K562 (cell line): ENCODE measurements around the gene HEMGN. TPM values are rescaled to one million over a fixed set of nuclear protein-coding genes. Genes with fewer than 3 reads are reported as not detected.

ENCODE experiments used
- BHLHE40 ChIP-seq: IDR thresholded peaks from 2 replicates; pipeline ENCODE4 v1.6.1; 2011; ENCODE audit warnings: low read length, improper control_type of control experiment
- DDX20 ChIP-seq: fragments of 450-650 bp; IDR thresholded peaks from 2 replicates; pipeline ENCODE4 v1.6.1; 2016; ENCODE audit warnings: missing genetic modification characterization, low read depth, mild to moderate bottlenecking, missing compliant biosample characterization, moderate library complexity
- ETV1 ChIP-seq: fragments of 450-650 bp; conservative IDR thresholded peaks from 2 replicates; pipeline ENCODE4 v1.6.1; 2016; ENCODE audit warnings: missing genetic modification characterization, control low read depth, low read depth, missing compliant biosample characterization
- HLTF ChIP-seq: fragments of 450-650 bp; IDR thresholded peaks from 2 replicates; pipeline ENCODE4 v1.6.1; 2016
- LCOR ChIP-seq: sonication (generic); formaldehyde crosslinking; IDR thresholded peaks from 2 replicates; pipeline ENCODE4 v1.8.0; 2022; ENCODE audit warnings: mild to moderate bottlenecking, missing genetic modification reagents
- MCM2 ChIP-seq: fragments of 450-650 bp; IDR thresholded peaks from 2 replicates; pipeline ENCODE4 v1.6.1; 2017; ENCODE audit warnings: low read depth, mild to moderate bottlenecking
- MEF2D ChIP-seq: conservative IDR thresholded peaks from 2 replicates; pipeline ENCODE4 v1.6.1; 2016; ENCODE audit warnings: low read depth, missing genetic modification characterization, missing compliant biosample characterization
- NFATC3 ChIP-seq: fragments of 450-650 bp; IDR thresholded peaks from 2 replicates; pipeline ENCODE4 v1.6.1; 2017; ENCODE audit warnings: mild to moderate bottlenecking
- NR2C2 ChIP-seq, 2 experiments: fragments of 200-800 bp in 1 of 2; sonication (Bioruptor generic) in 1 of 2; sonication (generic) in 1 of 2; formaldehyde crosslinking in 1 of 2; IDR thresholded peaks; 2 replicates each; pipeline versions ENCODE4 v1.6.1 to v1.8.0; 2016 to 2022; ENCODE audit warnings: mild to moderate bottlenecking in 1 of 2, missing compliant biosample characterization in 1 of 2, missing genetic modification characterization in 1 of 2, missing genetic modification reagents in 1 of 2
- PRPF4 ChIP-seq: fragments of 200-400 bp; formaldehyde crosslinking; IDR thresholded peaks from one replicate; pipeline ENCODE4 v1.6.1; 2017; ENCODE audit warnings: low read length, low read depth, mild to moderate bottlenecking; ENCODE audit not compliant: insufficient read depth, poor library complexity, severe bottlenecking
- RBM15 ChIP-seq: fragments of 200-400 bp; formaldehyde crosslinking; IDR thresholded peaks from 2 replicates; pipeline ENCODE4 v1.6.1; 2018; ENCODE audit warnings: mild to moderate bottlenecking, low read length, moderate library complexity; ENCODE audit not compliant: insufficient read depth
- RFX5 ChIP-seq: IDR thresholded peaks from 2 replicates; pipeline ENCODE4 v1.6.1; 2011; ENCODE audit warnings: low read depth, mild to moderate bottlenecking, improper control_type of control experiment, low read length
- SUPT5H ChIP-seq: fragments of 450-650 bp; IDR thresholded peaks from 2 replicates; pipeline ENCODE4 v1.6.1; 2016
- ZBTB1 ChIP-seq: sonication (generic); formaldehyde crosslinking; IDR thresholded peaks from 2 replicates; pipeline ENCODE4 v1.8.1; 2023; ENCODE audit warnings: missing genetic modification reagents, low read depth, mild to moderate bottlenecking, borderline replicate concordance
- ZC3H4 ChIP-seq: sonication (generic); formaldehyde crosslinking; IDR thresholded peaks from 2 replicates; pipeline ENCODE4 v1.9.0; 2021; ENCODE audit warnings: missing genetic modification reagents, borderline replicate concordance
- ZNF124 ChIP-seq: sonication (generic); formaldehyde crosslinking; IDR thresholded peaks from 2 replicates; pipeline ENCODE4 v1.8.1; 2022; ENCODE audit warnings: missing genetic modification reagents
- ZNF436 ChIP-seq: fragments of 250-450, 450-650 bp; sonication (Bioruptor Pico); formaldehyde crosslinking; IDR thresholded peaks from 2 replicates; pipeline ENCODE4 v1.7.0; 2020; ENCODE audit warnings: mild to moderate bottlenecking
- ZNF717 ChIP-seq: fragments of 250-450 bp; sonication (Bioruptor Pico); IDR thresholded peaks from 2 replicates; pipeline ENCODE4 v1.5.0; 2021
- polyA plus RNA-seq, 8 experiments: library from polyadenylated mRNA; depleted of rRNA in 4 of 8; stranded (reverse) in 5 of 8; unstranded in 3 of 8; fragments of >200 nt; fragmentation: Nextera tagmentation in 2 of 8; fragmentation: Illumina TruSeq in 1 of 8; extraction: Ambion mirVana in 2 of 8; extraction: Trizol in 1 of 8; gene quantifications; 2 replicates each; pipeline versions ENCODE4 v1.2.1 to v1.2.3, GENCODE V29; 2011 to 2014; ENCODE audit warnings: inconsistent platforms in 1 of 8, missing spikeins in 1 of 8
- total RNA-seq, 7 experiments: library from RNA; depleted of rRNA in 6 of 7; stranded (reverse); fragments of >200 nt in 6 of 7; fragmentation: Illumina TruSeq in 2 of 7; extraction: Trizol in 2 of 7; gene quantifications; 2 replicates each; pipeline versions ENCODE4 v1.2.1 to v1.2.3, GENCODE V29; 2011 to 2021; ENCODE audit warnings: low replicate concordance in 1 of 7
- TF ChIP-seq, protein P1 (sequence below): fragments of 450-650 bp; IDR thresholded peaks from 2 replicates; pipeline ENCODE4 v1.6.1; 2016; ENCODE audit warnings: low read depth
- TF ChIP-seq, protein P2 (sequence below): fragments of 150-350 bp; conservative IDR thresholded peaks from 2 replicates; pipeline ENCODE4 v1.6.1; 2014; ENCODE audit warnings: low read length

The HEMGN gene
- total and polyA plus RNA-seq, 9 of the 15 experiments (the other 6 are each of a cell fraction or from before 2014, with no cell fraction given): 56.3 to 258 (median 137) TPM

- TF ChIP-seq, protein P1, sequence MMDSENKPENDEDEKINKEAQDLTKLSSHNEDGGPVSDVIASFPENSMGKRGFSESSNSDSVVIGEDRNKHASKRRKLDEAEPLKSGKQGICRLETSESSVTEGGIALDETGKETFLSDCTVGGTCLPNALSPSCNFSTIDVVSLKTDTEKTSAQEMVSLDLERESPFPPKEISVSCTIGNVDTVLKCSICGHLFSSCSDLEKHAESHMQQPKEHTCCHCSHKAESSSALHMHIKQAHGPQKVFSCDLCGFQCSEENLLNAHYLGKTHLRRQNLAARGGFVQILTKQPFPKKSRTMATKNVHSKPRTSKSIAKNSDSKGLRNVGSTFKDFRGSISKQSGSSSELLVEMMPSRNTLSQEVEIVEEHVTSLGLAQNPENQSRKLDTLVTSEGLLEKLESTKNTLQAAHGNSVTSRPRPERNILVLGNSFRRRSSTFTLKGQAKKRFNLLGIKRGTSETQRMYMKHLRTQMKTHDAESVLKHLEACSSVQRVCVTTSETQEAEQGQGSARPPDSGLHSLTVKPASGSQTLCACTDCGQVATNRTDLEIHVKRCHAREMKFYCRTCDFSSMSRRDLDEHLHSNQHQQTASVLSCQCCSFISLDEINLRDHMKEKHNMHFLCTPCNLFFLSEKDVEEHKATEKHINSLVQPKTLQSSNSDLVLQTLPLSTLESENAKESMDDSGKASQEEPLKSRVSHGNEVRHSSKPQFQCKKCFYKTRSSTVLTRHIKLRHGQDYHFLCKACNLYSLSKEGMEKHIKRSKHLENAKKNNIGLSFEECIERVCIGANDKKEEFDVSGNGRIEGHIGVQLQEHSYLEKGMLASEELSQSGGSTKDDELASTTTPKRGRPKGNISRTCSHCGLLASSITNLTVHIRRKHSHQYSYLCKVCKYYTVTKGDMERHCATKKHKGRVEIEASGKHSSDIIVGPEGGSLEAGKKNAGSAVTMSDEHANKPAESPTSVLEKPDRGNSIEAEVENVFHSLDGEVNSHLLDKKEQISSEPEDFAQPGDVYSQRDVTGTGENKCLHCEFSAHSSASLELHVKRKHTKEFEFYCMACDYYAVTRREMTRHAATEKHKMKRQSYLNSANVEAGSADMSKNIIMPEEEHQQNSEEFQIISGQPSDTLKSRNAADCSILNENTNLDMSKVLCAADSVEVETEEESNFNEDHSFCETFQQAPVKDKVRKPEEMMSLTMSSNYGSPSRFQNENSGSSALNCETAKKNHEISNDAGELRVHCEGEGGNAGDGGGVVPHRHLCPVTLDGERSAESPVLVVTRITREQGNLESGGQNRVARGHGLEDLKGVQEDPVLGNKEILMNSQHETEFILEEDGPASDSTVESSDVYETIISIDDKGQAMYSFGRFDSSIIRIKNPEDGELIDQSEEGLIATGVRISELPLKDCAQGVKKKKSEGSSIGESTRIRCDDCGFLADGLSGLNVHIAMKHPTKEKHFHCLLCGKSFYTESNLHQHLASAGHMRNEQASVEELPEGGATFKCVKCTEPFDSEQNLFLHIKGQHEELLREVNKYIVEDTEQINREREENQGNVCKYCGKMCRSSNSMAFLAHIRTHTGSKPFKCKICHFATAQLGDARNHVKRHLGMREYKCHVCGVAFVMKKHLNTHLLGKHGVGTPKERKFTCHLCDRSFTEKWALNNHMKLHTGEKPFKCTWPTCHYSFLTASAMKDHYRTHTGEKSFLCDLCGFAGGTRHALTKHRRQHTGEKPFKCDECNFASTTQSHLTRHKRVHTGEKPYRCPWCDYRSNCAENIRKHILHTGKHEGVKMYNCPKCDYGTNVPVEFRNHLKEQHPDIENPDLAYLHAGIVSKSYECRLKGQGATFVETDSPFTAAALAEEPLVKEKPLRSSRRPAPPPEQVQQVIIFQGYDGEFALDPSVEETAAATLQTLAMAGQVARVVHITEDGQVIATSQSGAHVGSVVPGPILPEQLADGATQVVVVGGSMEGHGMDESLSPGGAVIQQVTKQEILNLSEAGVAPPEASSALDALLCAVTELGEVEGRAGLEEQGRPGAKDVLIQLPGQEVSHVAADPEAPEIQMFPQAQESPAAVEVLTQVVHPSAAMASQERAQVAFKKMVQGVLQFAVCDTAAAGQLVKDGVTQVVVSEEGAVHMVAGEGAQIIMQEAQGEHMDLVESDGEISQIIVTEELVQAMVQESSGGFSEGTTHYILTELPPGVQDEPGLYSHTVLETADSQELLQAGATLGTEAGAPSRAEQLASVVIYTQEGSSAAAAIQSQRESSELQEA: no peak
- TF ChIP-seq BHLHE40 (no peak), RFX5 (no peak), MEF2D (tag) (no peak), LCOR (CRISPR knock-in tag) (no peak), ZNF717 (CRISPR knock-in tag) (no peak), SUPT5H (no peak), ZC3H4 (CRISPR knock-in tag) (no peak), ZBTB1 (no peak), PRPF4 (no peak), HLTF (peak; percentile 21; the same call in 1 of the 2 replicates), MCM2 (no peak), ETV1 (tag) (no peak), ZNF124 (CRISPR knock-in tag) (no peak), DDX20 (tag) (no peak), ZNF436 (CRISPR knock-in tag) (no peak), NFATC3 (0 out of 2 replicates have a peak, but pooled peaks have one; percentile 66), RBM15 (no peak), NR2C2 (CRISPR knock-in tag; IDR thresholded peaks at IDR 0.05) (no peak), NR2C2 (tag; IDR thresholded peaks at IDR 0.05) (no peak)
- TF ChIP-seq, protein P2, sequence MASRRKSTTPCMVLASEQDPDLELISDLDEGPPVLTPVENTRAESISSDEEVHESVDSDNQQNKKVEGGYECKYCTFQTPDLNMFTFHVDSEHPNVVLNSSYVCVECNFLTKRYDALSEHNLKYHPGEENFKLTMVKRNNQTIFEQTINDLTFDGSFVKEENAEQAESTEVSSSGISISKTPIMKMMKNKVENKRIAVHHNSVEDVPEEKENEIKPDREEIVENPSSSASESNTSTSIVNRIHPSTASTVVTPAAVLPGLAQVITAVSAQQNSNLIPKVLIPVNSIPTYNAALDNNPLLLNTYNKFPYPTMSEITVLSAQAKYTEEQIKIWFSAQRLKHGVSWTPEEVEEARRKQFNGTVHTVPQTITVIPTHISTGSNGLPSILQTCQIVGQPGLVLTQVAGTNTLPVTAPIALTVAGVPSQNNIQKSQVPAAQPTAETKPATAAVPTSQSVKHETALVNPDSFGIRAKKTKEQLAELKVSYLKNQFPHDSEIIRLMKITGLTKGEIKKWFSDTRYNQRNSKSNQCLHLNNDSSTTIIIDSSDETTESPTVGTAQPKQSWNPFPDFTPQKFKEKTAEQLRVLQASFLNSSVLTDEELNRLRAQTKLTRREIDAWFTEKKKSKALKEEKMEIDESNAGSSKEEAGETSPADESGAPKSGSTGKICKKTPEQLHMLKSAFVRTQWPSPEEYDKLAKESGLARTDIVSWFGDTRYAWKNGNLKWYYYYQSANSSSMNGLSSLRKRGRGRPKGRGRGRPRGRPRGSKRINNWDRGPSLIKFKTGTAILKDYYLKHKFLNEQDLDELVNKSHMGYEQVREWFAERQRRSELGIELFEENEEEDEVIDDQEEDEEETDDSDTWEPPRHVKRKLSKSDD: no peak
Observed at GRCh38 chr9:97923529-97924108, 14.4 kb downstream of the HEMGN start (continued).
